Measurements from ENCODE around the gene APOL3. TPM values are rescaled to one million over a fixed set of nuclear protein-coding genes. Genes with fewer than 3 reads are reported as not detected.
A peak's percentile ranks its signal among the peaks of the same experiment; 100 is the strongest.
"Not testable (repeated sequence)": the region's sequence is repeated elsewhere in the genome, so short reads cannot be mapped to it uniquely, and the experiment has no call there.

Gene APOL3
- total RNA-seq, 1 donor: 13.8 TPM

DNA sequence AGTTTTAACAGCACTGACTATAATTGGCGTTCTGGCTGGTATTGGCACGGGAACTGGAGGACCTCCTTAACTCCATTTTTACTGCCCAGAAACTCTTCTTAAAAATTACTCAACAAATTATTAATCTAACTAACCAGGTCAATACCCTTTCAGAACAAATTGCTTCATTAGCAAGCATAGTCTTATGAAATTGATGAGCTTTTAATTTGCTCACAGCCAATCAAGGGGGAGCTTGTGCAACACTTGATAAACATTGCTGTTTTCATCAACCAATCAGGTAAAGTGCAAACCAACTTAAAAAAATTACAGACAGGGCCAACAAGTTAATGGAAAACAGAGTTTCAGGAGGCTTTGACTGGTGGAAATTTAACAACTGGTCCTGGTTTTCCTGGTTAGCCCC lies 4.6 kb upstream of the APOL3 start:
- no peak overlapping the region for H3K4me3 ChIP-seq (ENCODE audit: insufficient read depth, low read length)
- TF ChIP-seq, protein P1, sequence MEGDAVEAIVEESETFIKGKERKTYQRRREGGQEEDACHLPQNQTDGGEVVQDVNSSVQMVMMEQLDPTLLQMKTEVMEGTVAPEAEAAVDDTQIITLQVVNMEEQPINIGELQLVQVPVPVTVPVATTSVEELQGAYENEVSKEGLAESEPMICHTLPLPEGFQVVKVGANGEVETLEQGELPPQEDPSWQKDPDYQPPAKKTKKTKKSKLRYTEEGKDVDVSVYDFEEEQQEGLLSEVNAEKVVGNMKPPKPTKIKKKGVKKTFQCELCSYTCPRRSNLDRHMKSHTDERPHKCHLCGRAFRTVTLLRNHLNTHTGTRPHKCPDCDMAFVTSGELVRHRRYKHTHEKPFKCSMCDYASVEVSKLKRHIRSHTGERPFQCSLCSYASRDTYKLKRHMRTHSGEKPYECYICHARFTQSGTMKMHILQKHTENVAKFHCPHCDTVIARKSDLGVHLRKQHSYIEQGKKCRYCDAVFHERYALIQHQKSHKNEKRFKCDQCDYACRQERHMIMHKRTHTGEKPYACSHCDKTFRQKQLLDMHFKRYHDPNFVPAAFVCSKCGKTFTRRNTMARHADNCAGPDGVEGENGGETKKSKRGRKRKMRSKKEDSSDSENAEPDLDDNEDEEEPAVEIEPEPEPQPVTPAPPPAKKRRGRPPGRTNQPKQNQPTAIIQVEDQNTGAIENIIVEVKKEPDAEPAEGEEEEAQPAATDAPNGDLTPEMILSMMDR (IDR thresholded peaks at IDR 0.05; ENCODE audit: extremely low read depth, low read depth, low read length): no peak
- H3K4me2 ChIP-seq (ENCODE audit: insufficient read depth, low read length): no peak overlapping the region
- H3K27me3 ChIP-seq (ENCODE audit: insufficient read depth, low read length): no peaks in the 10 kb centered on the region
- no peaks in the 10 kb centered on the region for H3K79me2 ChIP-seq (ENCODE audit: insufficient read depth, low read length)
- H2AFZ ChIP-seq (ENCODE audit: low read length): no peak overlapping the region
- no peak overlapping the region for H3K27ac ChIP-seq (ENCODE audit: low read depth, low read length)
- H3K36me3 ChIP-seq (ENCODE audit: insufficient read depth, low read length): no peaks in the 10 kb centered on the region
- no peaks in the 10 kb centered on the region for H4K20me1 ChIP-seq (ENCODE audit: insufficient read depth, low read length)
- no peaks in the 10 kb centered on the region for H3K9me3 ChIP-seq (ENCODE audit: low read depth, low read length)
- H3K4me1 ChIP-seq (ENCODE audit: insufficient read depth, low read length): peaks cover 6% of the 10 kb centered on the region
- DNase-seq (ENCODE audit: insufficient read length, low spot score, missing footprints): no peak

DNA sequence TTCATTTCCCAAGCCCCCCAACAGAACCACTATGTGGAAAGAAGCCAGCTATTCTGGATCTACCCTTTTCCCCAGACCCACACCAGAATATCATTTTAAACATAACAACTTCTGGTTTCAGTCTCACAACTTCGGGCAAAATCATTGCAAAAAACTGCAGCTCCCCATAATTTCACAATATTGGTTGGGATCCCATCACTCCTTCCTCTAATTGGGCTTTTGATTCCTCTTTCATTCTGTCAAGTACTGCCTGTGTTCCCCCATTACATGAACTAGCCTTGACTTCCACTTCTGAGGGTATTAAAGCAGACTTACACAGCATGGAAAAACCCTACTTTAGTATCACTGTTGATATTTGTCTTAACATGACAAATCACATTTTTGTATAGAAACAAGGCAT lies 4.1 kb upstream of the APOL3 start:
- Histone ChIP-seq H3K27ac (ENCODE audit: low read depth, low read length) (no peak overlapping the region), H3K4me2 (ENCODE audit: insufficient read depth, low read length) (no peak overlapping the region), H3K9me3 (ENCODE audit: low read depth, low read length) (no peaks in the 10 kb centered on the region), H2AFZ (ENCODE audit: low read length) (no peak overlapping the region), H4K20me1 (ENCODE audit: insufficient read depth, low read length) (no peaks in the 10 kb centered on the region), H3K27me3 (ENCODE audit: insufficient read depth, low read length) (no peaks in the 10 kb centered on the region), H3K4me3 (ENCODE audit: insufficient read depth, low read length) (no peak overlapping the region), H3K36me3 (ENCODE audit: insufficient read depth, low read length) (no peaks in the 10 kb centered on the region), H3K4me1 (ENCODE audit: insufficient read depth, low read length) (peaks cover 9% of the 10 kb centered on the region), H3K79me2 (ENCODE audit: insufficient read depth, low read length) (no peaks in the 10 kb centered on the region)
- TF ChIP-seq, protein P1 (IDR thresholded peaks at IDR 0.05; ENCODE audit: extremely low read depth, low read depth, low read length): no peak
- no peak for DNase-seq (ENCODE audit: insufficient read length, low spot score, missing footprints)

DNA sequence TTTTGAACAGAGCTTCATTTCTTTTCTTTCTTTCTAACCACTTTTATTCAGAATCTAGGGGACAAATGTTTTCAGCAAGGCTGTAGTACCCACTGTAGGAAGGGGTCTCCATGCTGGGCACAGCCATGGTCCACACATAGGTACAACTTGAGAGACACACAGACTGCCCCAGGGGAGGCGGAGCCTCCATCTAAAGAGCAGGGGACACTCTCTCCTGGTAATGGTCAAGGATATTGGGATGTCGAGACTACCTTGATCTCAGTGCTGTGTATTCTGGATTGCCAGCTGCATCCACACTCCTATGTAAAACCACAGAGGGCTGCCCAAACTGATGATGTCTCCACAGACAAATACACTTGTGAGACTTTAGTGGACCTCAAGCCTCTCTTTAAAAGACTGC lies 2.9 kb upstream of the APOL3 start:
- Histone ChIP-seq H3K36me3 (ENCODE audit: insufficient read depth, low read length) (no peaks in the 10 kb centered on the region), H3K9me3 (ENCODE audit: low read depth, low read length) (no peaks in the 10 kb centered on the region), H3K4me1 (ENCODE audit: insufficient read depth, low read length) (peaks cover 9% of the 10 kb centered on the region), H2AFZ (ENCODE audit: low read length) (peak overlapping the region; percentile 75), H3K4me2 (ENCODE audit: insufficient read depth, low read length) (no peak overlapping the region), H3K4me3 (ENCODE audit: insufficient read depth, low read length) (no peak overlapping the region), H3K27me3 (ENCODE audit: insufficient read depth, low read length) (no peaks in the 10 kb centered on the region), H3K27ac (ENCODE audit: low read depth, low read length) (no peak overlapping the region), H4K20me1 (ENCODE audit: insufficient read depth, low read length) (no peaks in the 10 kb centered on the region), H3K79me2 (ENCODE audit: insufficient read depth, low read length) (no peaks in the 10 kb centered on the region)
- DNase-seq (ENCODE audit: insufficient read length, low spot score, missing footprints): no peak
- TF ChIP-seq, protein P1 (IDR thresholded peaks at IDR 0.05; ENCODE audit: extremely low read depth, low read depth, low read length): no peak

DNA sequence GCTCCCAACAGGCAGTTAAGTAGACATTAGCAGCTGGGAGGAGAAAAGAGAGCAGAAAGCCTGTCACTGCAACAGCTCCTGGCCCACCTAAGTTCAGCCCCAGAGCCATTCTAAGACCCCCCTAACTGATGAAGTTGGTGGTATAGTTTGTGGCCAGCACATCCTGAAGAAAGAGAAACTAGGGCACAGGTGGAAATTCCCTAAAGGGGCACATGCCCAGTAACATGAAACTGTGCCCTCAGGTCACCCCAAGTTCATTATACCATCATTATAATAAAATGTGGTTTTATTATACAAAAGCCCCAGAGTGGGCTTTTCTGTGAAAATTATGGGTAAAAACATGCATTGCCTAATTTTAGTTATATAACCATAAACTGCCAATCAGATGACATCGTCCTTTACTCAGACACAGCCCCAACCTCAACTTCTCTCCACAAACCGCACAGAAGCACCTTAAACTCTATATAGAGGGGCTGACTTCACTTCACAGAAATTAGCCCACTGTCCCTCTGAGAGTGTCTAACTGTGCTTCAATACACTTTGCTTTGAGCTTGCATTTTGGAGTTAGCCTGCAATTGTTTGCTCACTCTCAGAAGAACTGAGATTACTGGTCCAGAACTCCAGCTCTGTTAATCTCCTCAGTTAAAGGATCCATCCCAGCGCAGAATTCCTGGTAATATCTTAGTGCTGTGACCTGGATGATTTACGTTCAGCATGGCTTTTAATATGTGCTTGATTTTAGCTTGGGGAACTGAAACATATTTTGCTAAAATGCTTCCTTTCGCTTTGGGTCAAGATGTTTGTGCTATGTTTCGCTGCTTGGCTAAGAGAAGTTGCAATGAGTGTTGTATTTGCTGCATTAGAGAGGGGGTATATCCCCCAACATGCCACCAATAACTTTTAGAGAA lies 1.8 kb upstream of the APOL3 start:
- H2AFZ ChIP-seq (ENCODE audit: low read length): peak overlapping the region; percentile 75
- no peaks in the 10 kb centered on the region for H3K9me3 ChIP-seq (ENCODE audit: low read depth, low read length)
- H3K36me3 ChIP-seq (ENCODE audit: insufficient read depth, low read length): no peaks in the 10 kb centered on the region
- H3K27me3 ChIP-seq (ENCODE audit: insufficient read depth, low read length): no peaks in the 10 kb centered on the region
- DNase-seq (ENCODE audit: insufficient read length, low spot score, missing footprints): no peak
- no peak overlapping the region for H3K4me3 ChIP-seq (ENCODE audit: insufficient read depth, low read length)
- no peaks in the 10 kb centered on the region for H4K20me1 ChIP-seq (ENCODE audit: insufficient read depth, low read length)
- no peak overlapping the region for H3K4me2 ChIP-seq (ENCODE audit: insufficient read depth, low read length)
- H3K79me2 ChIP-seq (ENCODE audit: insufficient read depth, low read length): no peaks in the 10 kb centered on the region
- H3K27ac ChIP-seq (ENCODE audit: low read depth, low read length): no peak overlapping the region
- TF ChIP-seq, protein P1 (IDR thresholded peaks at IDR 0.05; ENCODE audit: extremely low read depth, low read depth, low read length): no peak
- H3K4me1 ChIP-seq (ENCODE audit: insufficient read depth, low read length): peaks cover 12% of the 10 kb centered on the region

DNA sequence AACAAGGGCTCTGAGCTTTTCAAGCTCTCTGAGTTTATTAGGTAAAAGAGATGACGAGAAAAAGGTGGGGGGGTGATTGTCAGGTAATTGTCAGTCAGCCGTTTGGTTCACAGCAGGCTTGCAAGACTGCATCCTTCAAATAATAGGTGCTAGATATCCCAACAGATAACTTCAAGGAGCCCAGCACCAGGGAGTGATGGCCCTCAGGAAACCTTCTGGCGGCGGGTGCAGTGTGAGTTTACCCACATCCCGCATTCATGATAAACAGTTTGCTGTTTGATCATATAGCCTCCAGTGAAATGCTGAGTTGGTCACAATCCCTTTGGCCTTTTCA lies 1.2 kb upstream of the APOL3 start:
- not testable (repeated sequence) for H3K4me3 ChIP-seq (ENCODE audit: insufficient read depth, low read length); DNase-seq (ENCODE audit: insufficient read length, low spot score, missing footprints); H3K4me2 ChIP-seq (ENCODE audit: insufficient read depth, low read length); H4K20me1 ChIP-seq (ENCODE audit: insufficient read depth, low read length); H3K79me2 ChIP-seq (ENCODE audit: insufficient read depth, low read length); H3K27me3 ChIP-seq (ENCODE audit: insufficient read depth, low read length); H3K36me3 ChIP-seq (ENCODE audit: insufficient read depth, low read length); H3K27ac ChIP-seq (ENCODE audit: low read depth, low read length); H2AFZ ChIP-seq (ENCODE audit: low read length); H3K9me3 ChIP-seq (ENCODE audit: low read depth, low read length)
- H3K4me1 ChIP-seq (ENCODE audit: insufficient read depth, low read length): peaks cover 18% of the 10 kb centered on the region
